Gastroesophageal sphincter (tissue), 4 donors: ENCODE data around the gene FBXL16. TPM values are rescaled to one million over a fixed set of nuclear protein-coding genes. Genes with fewer than 3 reads are reported as not detected.
"Not testable (repeated sequence)": the region's sequence is repeated elsewhere in the genome, so short reads cannot be mapped to it uniquely, and the experiment has no call there.

Source experiments
- ATAC-seq: fragments of 150-250 bp; one replicate; pipeline ENCODE4 v1.9.1; 2016; ENCODE audit warnings: mild to moderate bottlenecking, moderate library complexity
- H3K27ac ChIP-seq, 4 donors: fragments of 200-600 bp; sonication (generic) in 3 of 4; 1 replicate in 3 of 4; 2 replicates in 1 of 4; pipeline ENCODE4 v1.5.1; 2016 to 2019
- H3K27me3 ChIP-seq: fragments of 200-600 bp; sonication (generic); one replicate; pipeline ENCODE4 v1.5.1; 2019
- H3K36me3 ChIP-seq, 2 donors: fragments of 200-600 bp; sonication (generic); one replicate each; pipeline ENCODE4 v1.5.1; 2019; ENCODE audit warnings: control low read depth in 1 of 2
- H3K4me1 ChIP-seq, 3 donors: fragments of 200-600 bp; sonication (generic); 1 replicate in 2 of 3; 2 replicates in 1 of 3; pipeline ENCODE4 v1.5.1; 2016 to 2019; ENCODE audit warnings: control low read depth in 2 of 3
- H3K4me3 ChIP-seq, 2 donors: fragments of 200-600 bp; sonication (generic); one replicate each; pipeline ENCODE4 v1.5.1; 2019; ENCODE audit warnings: mild to moderate bottlenecking in 1 of 2, moderate library complexity in 1 of 2
- H3K9me3 ChIP-seq, 3 donors: fragments of 200-600 bp; sonication (generic); one replicate each; pipeline ENCODE4 v1.5.1; 2017 to 2019; ENCODE audit warnings: control low read depth in 2 of 3
- CTCF ChIP-seq, 4 experiments: fragments of 200-600 bp in 2 of 4; fragments of 450-650 bp in 2 of 4; sonication (generic) in 1 of 4; IDR thresholded peaks; one replicate each; pipeline ENCODE4 v1.5.1; 2017 to 2019; ENCODE audit warnings: antibody characterized with exemption in 4 of 4, mild to moderate bottlenecking in 2 of 4, moderate library complexity in 2 of 4
- EP300 ChIP-seq: sonication (generic); formaldehyde crosslinking; IDR thresholded peaks from one replicate; pipeline ENCODE4 v1.6.1; 2017; ENCODE audit warnings: antibody characterized with exemption, mild to moderate bottlenecking
- POLR2A ChIP-seq, 2 donors: fragments of 450-650 bp; IDR thresholded peaks; one replicate each; pipeline ENCODE4 v1.6.1; 2017; ENCODE audit warnings: antibody characterized with exemption in 2 of 2, mild to moderate bottlenecking in 2 of 2, moderate library complexity in 1 of 2
- POLR2AphosphoS5 ChIP-seq: sonication (generic); formaldehyde crosslinking; IDR thresholded peaks from one replicate; pipeline ENCODE4 v1.6.1; 2017; ENCODE audit warnings: antibody characterized with exemption
- WGBS, 2 donors: methylation state at CpG; one replicate each; pipeline ENCODE4 v1.1.5; 2018; ENCODE audit warnings: low coverage in 1 of 2; 5-methylcytosine and 5-hydroxymethylcytosine counted together
- total RNA-seq, 4 donors: library from RNA; depleted of rRNA; stranded (reverse); fragments of >200 nt; gene quantifications; one replicate each; pipeline ENCODE4 v1.1.0, GENCODE V29; 2016

The FBXL16 gene
- total RNA-seq, 4 donors from 2014 or later, result 0.27 to 1.4 (median 0.35) TPM

DNA sequence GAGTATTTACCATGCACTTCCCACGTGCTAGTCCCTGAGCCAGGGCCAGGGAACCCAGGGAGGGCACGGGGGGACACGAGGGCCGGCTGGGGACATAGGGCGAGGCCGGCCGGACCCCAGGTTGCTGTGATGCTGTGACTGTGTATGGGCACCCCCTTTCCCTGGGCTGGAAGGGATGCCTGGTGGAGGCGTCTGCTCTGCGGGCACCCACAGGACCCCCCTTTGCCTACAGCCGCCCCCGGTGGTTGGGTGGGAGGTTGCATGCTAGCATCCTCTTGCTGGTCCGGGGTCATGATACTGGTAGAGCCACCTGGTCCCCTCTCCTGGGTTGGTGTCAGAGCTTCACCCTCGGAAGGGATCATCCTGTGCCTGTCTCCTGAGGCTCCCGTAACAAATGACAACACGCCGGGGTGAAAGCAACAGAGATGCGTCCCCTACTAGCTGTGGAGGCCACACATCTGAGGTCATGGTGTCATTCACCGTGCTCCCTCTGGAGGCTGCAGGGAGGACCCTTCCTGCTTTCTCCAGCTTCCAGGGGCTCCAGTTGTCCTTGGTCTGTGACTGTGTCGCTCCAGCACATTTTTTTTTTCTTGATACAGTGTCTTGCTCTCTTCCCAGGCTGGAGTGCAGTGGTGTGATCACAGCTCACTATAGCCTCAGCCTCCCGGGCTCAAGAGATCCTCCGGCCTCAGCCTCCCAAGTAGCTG is 38.3 kb upstream of the FBXL16 start:
- TF ChIP-seq CTCF (IDR thresholded peaks at IDR 0.05) (no peak), POLR2A (IDR thresholded peaks at IDR 0.05) (no peak), EP300 (no peak), POLR2AphosphoS5 (no peak)
- Histone ChIP-seq H3K4me1 (peaks cover 0 to 21% (median 14%) of the 10 kb centered on the region in 3 donors), H3K9me3 (no peaks in the 10 kb centered on the region), H3K27ac (no peak overlapping the region), H3K36me3 (peaks cover 0 to 5% of the 10 kb centered on the region in 2 donors), H3K4me3 (no peak overlapping the region), H3K27me3 (peaks cover 37% of the 10 kb centered on the region)
- WGBS, 2 donors, result 73 to 85% methylated on average over 5 to 7 of the region's 21 CpGs
- ATAC-seq, result no peak

DNA sequence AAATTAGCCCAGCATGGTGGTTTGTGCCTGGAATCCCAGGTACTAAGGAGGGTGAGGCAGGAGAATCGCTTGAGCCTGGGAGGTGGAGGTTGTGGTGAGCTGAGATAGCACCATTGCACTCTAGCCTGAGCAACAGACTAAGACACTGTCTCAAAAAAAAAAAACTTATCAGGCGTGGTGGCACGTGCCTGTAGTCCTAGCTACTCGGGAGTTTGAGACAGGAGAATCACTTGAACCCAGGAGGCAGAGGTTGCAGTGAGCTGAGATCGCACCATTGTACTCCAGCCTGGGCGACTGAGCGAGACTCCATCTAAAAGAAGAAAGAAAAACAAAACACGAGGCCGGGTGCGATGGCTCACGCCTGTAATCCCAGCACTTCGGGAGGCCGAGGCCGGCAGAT is 37.3 kb upstream of the FBXL16 start:
- H3K4me1 ChIP-seq, result peaks cover 0 to 21% (median 14%) of the 10 kb centered on the region in 3 donors
- not testable (repeated sequence) for H3K4me3 ChIP-seq, H3K9me3 ChIP-seq, H3K27ac ChIP-seq, ATAC-seq
- peaks cover 0 to 15% of the 10 kb centered on the region in 2 donors for H3K36me3 ChIP-seq
- 67 to 79% methylated on average over 7 to 11 of the region's 14 CpGs for WGBS, 2 donors
- H3K27me3 ChIP-seq, result peaks cover 37% of the 10 kb centered on the region

DNA sequence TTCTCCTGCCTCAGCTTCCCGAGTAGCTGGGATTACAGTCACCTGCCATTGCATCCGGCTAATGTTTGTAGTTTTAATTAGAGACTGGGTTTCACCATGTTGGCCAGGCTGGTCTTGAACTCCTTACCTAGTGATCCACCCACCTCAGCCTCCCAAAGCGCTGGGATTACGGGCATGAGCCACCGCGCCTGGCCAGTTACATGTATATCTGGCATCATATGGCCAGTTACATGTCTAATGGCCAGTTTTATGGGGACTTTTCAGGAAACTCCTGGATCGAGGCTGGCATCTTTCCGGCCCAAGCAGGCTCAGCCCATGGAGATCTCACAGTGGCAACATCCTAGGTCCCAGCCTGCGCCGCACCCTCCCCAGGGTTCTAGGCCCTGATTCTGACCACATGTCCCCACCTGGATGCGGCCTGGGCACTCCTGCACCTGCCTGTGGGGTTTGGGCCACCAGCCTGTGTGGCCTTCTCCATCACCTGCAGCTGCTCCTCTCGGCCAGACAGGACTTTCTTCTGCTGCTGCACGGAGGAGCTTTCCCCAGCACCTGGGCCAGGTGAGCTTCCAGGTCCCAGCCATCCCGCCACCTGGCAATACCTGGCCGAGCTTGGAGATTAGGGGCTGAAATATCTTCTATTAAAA is 36.5 kb upstream of the FBXL16 start:
- Histone ChIP-seq H3K4me3 (no peak overlapping the region), H3K27ac (no peak overlapping the region), H3K4me1 (peaks cover 0 to 21% (median 14%) of the 10 kb centered on the region in 3 donors), H3K27me3 (peaks cover 37% of the 10 kb centered on the region), H3K36me3 (peaks cover 0 to 23% of the 10 kb centered on the region in 2 donors), H3K9me3 (no peaks in the 10 kb centered on the region)
- no peak for ATAC-seq
- WGBS, 2 donors, result 79 to 100% methylated on average over 1 to 2 of the region's 15 CpGs
- TF ChIP-seq POLR2A (IDR thresholded peaks at IDR 0.05), result no peak
- no peak for TF ChIP-seq EP300
- TF ChIP-seq POLR2AphosphoS5, result no peak
- no peak for TF ChIP-seq CTCF (IDR thresholded peaks at IDR 0.05)

GRCh38 chr16:740764-741505 is 35.3 kb upstream of the FBXL16 start, which contains the start of gene CIAO3:
Gene CIAO3, minus strand, starts transcription at chr16:740997. Its CDS starts 12 bp downstream, at chr16:740985.
- peak; percentile 92 for ATAC-seq
- Histone ChIP-seq H3K4me1 (peaks cover 0 to 21% (median 14%) of the 10 kb centered on the region in 3 donors), H3K36me3 (peaks cover 0 to 35% of the 10 kb centered on the region in 2 donors), H3K9me3 (no peaks in the 10 kb centered on the region), H3K4me3 (peak within 1 kb of the TSS; percentile 76 to 97), H3K27me3 (peaks cover 37% of the 10 kb centered on the region), H3K27ac (peak within 1 kb of the TSS in 3 of 4 donors; percentile 76 to 84 (median 83))
- WGBS, 2 donors, result 0% methylated on average over 1 to 9 of the region's 79 CpGs
- TF ChIP-seq CTCF (IDR thresholded peaks at IDR 0.05) (peak in 3 of 4 experiments; percentile 93 to 100 (median 95)), EP300 (no peak), POLR2AphosphoS5 (peak; percentile 100), POLR2A (IDR thresholded peaks at IDR 0.05) (peak; percentile 59 to 68)

DNA sequence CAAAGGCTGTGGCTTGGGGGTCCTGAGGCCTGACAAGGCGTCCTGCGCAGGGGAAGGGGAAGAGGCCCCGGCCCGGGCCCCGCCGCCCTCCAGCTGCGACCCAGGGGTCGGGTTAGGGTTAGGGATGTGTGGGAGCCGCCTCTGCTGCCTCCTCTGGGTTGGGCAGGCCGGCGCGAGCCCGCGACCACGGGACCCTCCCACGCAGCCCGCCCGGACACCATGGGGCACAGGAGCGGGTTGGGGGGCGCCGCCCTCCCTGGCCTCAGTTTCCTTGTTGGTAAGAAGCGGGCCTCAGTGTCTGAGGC is 34.8 kb upstream of the FBXL16 start:
- no CpG with 5 or more reads among the region's 22 CpGs for WGBS, 2 donors
- H3K4me1 ChIP-seq, result peaks cover 0 to 21% (median 14%) of the 10 kb centered on the region in 3 donors
- TF ChIP-seq POLR2AphosphoS5 (no peak), EP300 (no peak), POLR2A (IDR thresholded peaks at IDR 0.05) (no peak), CTCF (IDR thresholded peaks at IDR 0.05) (no peak)
- ATAC-seq, result peak; percentile 33
- peaks cover 0 to 40% of the 10 kb centered on the region in 2 donors for H3K36me3 ChIP-seq
- no peaks in the 10 kb centered on the region for H3K9me3 ChIP-seq
- peak overlapping the region in 3 of 4 donors; percentile 76 to 84 (median 83) for H3K27ac ChIP-seq
- H3K4me3 ChIP-seq, result peak overlapping the region; percentile 76 to 97
- peaks cover 33% of the 10 kb centered on the region for H3K27me3 ChIP-seq
